Measurements from ENCODE around the gene EPHA6.

DNA sequence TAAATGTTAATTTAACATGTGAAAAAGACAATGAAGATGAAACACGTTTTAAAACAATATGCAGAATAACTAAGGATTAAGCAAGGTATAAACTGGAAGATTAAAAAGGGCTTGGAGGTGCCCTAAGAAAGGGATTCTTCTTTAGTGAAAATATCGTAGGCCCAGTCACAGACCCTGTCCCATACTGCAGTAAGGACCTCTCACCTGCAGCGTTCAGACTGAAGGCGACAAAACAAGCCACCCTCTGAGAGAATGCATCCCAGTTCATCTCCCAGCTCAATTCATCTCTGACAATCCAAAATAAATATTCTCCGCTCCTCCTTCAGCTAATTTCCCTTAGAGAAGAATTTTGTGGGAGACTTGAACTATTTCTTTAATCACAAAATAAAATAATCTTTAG lies 847.9 kb downstream of the EPHA6 start:
- TF ChIP-seq, protein P1, sequence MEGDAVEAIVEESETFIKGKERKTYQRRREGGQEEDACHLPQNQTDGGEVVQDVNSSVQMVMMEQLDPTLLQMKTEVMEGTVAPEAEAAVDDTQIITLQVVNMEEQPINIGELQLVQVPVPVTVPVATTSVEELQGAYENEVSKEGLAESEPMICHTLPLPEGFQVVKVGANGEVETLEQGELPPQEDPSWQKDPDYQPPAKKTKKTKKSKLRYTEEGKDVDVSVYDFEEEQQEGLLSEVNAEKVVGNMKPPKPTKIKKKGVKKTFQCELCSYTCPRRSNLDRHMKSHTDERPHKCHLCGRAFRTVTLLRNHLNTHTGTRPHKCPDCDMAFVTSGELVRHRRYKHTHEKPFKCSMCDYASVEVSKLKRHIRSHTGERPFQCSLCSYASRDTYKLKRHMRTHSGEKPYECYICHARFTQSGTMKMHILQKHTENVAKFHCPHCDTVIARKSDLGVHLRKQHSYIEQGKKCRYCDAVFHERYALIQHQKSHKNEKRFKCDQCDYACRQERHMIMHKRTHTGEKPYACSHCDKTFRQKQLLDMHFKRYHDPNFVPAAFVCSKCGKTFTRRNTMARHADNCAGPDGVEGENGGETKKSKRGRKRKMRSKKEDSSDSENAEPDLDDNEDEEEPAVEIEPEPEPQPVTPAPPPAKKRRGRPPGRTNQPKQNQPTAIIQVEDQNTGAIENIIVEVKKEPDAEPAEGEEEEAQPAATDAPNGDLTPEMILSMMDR (conservative IDR thresholded peaks at IDR 0.05): no peak
- no peak for TF ChIP-seq EZH2 (IDR thresholded peaks at IDR 0.05; ENCODE audit: low read depth)
